NT2/D1 (cell line): ENCODE data around the gene MAML3.

Experiments
- YY1 ChIP-seq: IDR thresholded peaks from 2 replicates; pipeline ENCODE4 v1.6.1; 2011; ENCODE audit not compliant: insufficient read length, insufficient read depth
- ZNF274 ChIP-seq: IDR thresholded peaks from 2 replicates; pipeline ENCODE4 v1.6.1; 2011; ENCODE audit warnings: mild to moderate bottlenecking, low read depth, low read length

DNA sequence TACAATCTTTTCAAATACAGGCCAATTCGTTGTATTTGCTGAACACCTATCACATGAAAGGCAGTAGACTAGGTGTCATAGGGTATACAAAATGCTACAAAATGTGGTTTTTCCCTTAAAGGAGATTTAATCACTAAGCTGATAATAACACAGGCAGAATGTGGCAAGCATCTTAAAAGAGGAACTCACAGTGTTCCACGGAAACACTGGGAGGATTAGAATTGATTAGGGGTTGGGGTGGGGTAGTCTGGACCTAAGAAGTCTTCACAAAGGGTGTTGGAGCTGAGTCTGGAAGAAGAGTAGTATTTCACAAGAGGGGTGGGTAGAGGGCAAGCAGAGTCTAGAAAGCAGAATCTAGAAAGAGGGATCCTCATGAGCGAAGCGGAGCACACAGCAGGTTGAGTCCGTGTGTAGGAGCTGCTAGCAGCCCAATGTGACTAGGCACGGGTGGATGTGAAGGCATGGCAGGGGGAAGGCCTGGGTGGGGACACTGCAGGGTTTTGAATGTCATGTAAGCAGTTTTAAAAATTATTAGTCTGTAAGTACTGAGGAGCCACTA, 364.8 kb downstream of the MAML3 start:
- TF ChIP-seq ZNF274 = no peak
- TF ChIP-seq YY1 = no peak
